CD4-positive, alpha-beta T cell treated with Interleukin-1 beta for 1 hour (primary cell): ENCODE results near the gene ILRUN.
A peak's percentile ranks its signal among the peaks of the same experiment; 100 is the strongest.
"Not testable (repeated sequence)": the region's sequence is repeated elsewhere in the genome, so short reads cannot be mapped to it uniquely, and the experiment has no call there.

Experiments used
- DNase-seq, 2 donors: peaks; one replicate each; pipeline ENCODE4 v3.0.0-alpha.2; 2020 to 2022

ILRUN gene

GRCh38 chr6:34663371-34663770 lies 33.2 kb downstream of the ILRUN start:
- DNase-seq, result no peak

GRCh38 chr6:34661357-34661756 lies 35.2 kb downstream of the ILRUN start:
- DNase-seq, result no peak

GRCh38 chr6:34658605-34659265 lies 37.8 kb downstream of the ILRUN start:
- DNase-seq, result no peak

GRCh38 chr6:34657979-34658480 lies 38.5 kb downstream of the ILRUN start:
- not testable (repeated sequence) for DNase-seq

GRCh38 chr6:34657307-34657978 lies 39.1 kb downstream of the ILRUN start:
- peak in 1 of 2 donors; percentile 47 for DNase-seq

- DNase-seq, result no peak
Observed at GRCh38 chr6:34657037-34657306, 39.6 kb downstream of the ILRUN start.

- DNase-seq, result peak in 1 of 2 donors; percentile 44
Observed at GRCh38 chr6:34656378-34657036, 40.1 kb downstream of the ILRUN start.

GRCh38 chr6:34655876-34656377 lies 40.6 kb downstream of the ILRUN start:
- not testable (repeated sequence) for DNase-seq

GRCh38 chr6:34654061-34654710 lies 42.4 kb downstream of the ILRUN start:
- no peak for DNase-seq

- DNase-seq, result no peak
Observed at GRCh38 chr6:34652263-34652662, 44.3 kb downstream of the ILRUN start.

- no peak for DNase-seq
Observed at GRCh38 chr6:34650823-34651222, 45.7 kb downstream of the ILRUN start.

- DNase-seq, result not testable (repeated sequence)
Observed at GRCh38 chr6:34650232-34650631, 46.3 kb downstream of the ILRUN start.

- no peak for DNase-seq
Observed at GRCh38 chr6:34648806-34649205, 47.8 kb downstream of the ILRUN start.
